Measurements from ENCODE around the gene CAPN5.

The CAPN5 gene

DNA sequence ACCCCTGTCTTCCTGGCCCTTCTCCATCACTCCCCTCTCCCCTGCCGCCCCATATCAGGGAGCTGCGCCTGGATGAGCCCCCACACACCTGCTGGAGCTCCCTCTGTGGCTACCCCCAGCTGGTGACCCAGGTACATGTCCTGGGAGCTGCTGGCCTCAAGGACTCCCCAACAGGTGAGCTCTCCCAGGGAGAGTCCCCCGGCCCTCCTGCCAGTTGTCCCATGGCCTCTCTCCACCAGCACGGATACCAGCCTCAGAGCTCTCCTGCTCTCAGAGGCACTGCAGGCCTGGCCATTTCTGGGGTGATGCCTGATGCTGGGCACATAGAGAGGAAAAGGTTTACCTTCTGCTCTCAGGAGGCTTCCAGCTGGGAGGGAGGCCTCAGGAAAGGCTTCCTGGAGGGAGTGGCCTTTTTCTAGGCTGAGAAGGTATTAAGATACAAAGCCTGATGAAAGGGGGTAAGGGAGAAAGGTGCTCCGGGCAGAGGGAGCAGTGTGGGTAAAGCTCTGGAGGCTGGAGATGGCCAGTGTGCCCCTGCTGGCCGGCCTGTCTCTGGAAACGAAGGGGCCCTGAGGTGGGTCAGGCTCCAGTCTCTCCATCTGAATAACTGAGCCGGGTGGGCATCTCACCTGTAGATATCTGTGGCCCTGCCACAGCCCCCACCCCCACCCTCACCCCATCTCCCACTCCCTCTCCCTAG lies 55.3 kb downstream of the CAPN5 start:
- H3K9me3 ChIP-seq (ENCODE audit: control insufficient read depth, insufficient read depth, low read depth, low read length): no peaks in the 10 kb centered on the region
- H3K27me3 ChIP-seq (ENCODE audit: control insufficient read depth, insufficient read depth, low read length): no peaks in the 10 kb centered on the region
- H3K4me3 ChIP-seq (ENCODE audit: low read depth, low read length): no peak overlapping the region
- peaks cover 17% of the 10 kb centered on the region for H3K36me3 ChIP-seq (ENCODE audit: control insufficient read depth, insufficient read depth, low read length)
- no peak overlapping the region for H3K27ac ChIP-seq (ENCODE audit: low read depth, low read length)
- H3K9ac ChIP-seq (ENCODE audit: low read length): no peak overlapping the region
- H3K4me1 ChIP-seq (ENCODE audit: control insufficient read depth, insufficient read depth, low read length): peaks cover 4% of the 10 kb centered on the region; the same call in 1 of the 2 replicates

GRCh38 chr11:77122576-77123212 lies 55.9 kb downstream of the CAPN5 start:
- Histone ChIP-seq H3K9me3 (ENCODE audit: control insufficient read depth, insufficient read depth, low read depth, low read length) (no peaks in the 10 kb centered on the region), H3K27me3 (ENCODE audit: control insufficient read depth, insufficient read depth, low read length) (no peaks in the 10 kb centered on the region), H3K4me3 (ENCODE audit: low read depth, low read length) (no peak overlapping the region), H3K9ac (ENCODE audit: low read length) (no peak overlapping the region), H3K27ac (ENCODE audit: low read depth, low read length) (no peak overlapping the region), H3K4me1 (ENCODE audit: control insufficient read depth, insufficient read depth, low read length) (peaks cover 7% of the 10 kb centered on the region), H3K36me3 (ENCODE audit: control insufficient read depth, insufficient read depth, low read length) (peaks cover 17% of the 10 kb centered on the region)

DNA sequence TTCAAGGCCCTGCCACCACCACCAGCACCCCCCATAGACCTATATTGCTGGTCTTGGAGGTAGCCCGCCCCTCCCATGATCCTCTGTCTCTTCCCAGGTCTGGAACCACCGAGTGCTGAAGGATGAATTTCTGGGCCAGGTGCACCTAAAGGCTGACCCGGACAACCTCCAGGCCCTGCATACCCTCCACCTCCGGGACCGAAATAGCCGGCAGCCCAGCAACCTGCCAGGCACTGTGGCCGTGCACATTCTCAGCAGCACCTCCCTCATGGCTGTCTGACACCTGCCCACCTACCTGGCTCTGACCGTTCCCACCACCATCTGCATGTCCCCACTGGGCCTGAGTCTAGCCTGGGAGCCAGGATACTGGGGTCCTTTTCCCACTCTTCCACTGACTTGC lies 56.8 kb downstream of the CAPN5 start:
- no peak overlapping the region for H3K9ac ChIP-seq (ENCODE audit: low read length)
- no peaks in the 10 kb centered on the region for H3K27me3 ChIP-seq (ENCODE audit: control insufficient read depth, insufficient read depth, low read length)
- peaks cover 15% of the 10 kb centered on the region for H3K4me1 ChIP-seq (ENCODE audit: control insufficient read depth, insufficient read depth, low read length)
- H3K4me3 ChIP-seq (ENCODE audit: low read depth, low read length): no peak overlapping the region
- H3K27ac ChIP-seq (ENCODE audit: low read depth, low read length): no peak overlapping the region
- no peaks in the 10 kb centered on the region for H3K9me3 ChIP-seq (ENCODE audit: control insufficient read depth, insufficient read depth, low read depth, low read length)
- H3K36me3 ChIP-seq (ENCODE audit: control insufficient read depth, insufficient read depth, low read length): peaks cover 17% of the 10 kb centered on the region

GRCh38 chr11:77124041-77124440 lies 57.3 kb downstream of the CAPN5 start:
- Histone ChIP-seq H3K9me3 (ENCODE audit: control insufficient read depth, insufficient read depth, low read depth, low read length) (no peaks in the 10 kb centered on the region), H3K27ac (ENCODE audit: low read depth, low read length) (no peak overlapping the region), H3K4me1 (ENCODE audit: control insufficient read depth, insufficient read depth, low read length) (peaks cover 15% of the 10 kb centered on the region), H3K36me3 (ENCODE audit: control insufficient read depth, insufficient read depth, low read length) (peaks cover 17% of the 10 kb centered on the region), H3K4me3 (ENCODE audit: low read depth, low read length) (no peak overlapping the region), H3K9ac (ENCODE audit: low read length) (no peak overlapping the region), H3K27me3 (ENCODE audit: control insufficient read depth, insufficient read depth, low read length) (no peaks in the 10 kb centered on the region)

GRCh38 chr11:77124488-77124887 lies 57.7 kb downstream of the CAPN5 start:
- Histone ChIP-seq H3K27me3 (ENCODE audit: control insufficient read depth, insufficient read depth, low read length) (no peaks in the 10 kb centered on the region), H3K9ac (ENCODE audit: low read length) (no peak overlapping the region), H3K27ac (ENCODE audit: low read depth, low read length) (no peak overlapping the region), H3K4me1 (ENCODE audit: control insufficient read depth, insufficient read depth, low read length) (peaks cover 15% of the 10 kb centered on the region), H3K4me3 (ENCODE audit: low read depth, low read length) (no peak overlapping the region), H3K36me3 (ENCODE audit: control insufficient read depth, insufficient read depth, low read length) (peaks cover 15% of the 10 kb centered on the region), H3K9me3 (ENCODE audit: control insufficient read depth, insufficient read depth, low read depth, low read length) (no peaks in the 10 kb centered on the region)

GRCh38 chr11:77125191-77125590 lies 58.4 kb downstream of the CAPN5 start:
- H3K9ac ChIP-seq (ENCODE audit: low read length): no peak overlapping the region
- H3K27ac ChIP-seq (ENCODE audit: low read depth, low read length): no peak overlapping the region
- H3K27me3 ChIP-seq (ENCODE audit: control insufficient read depth, insufficient read depth, low read length): no peaks in the 10 kb centered on the region
- peaks cover 13% of the 10 kb centered on the region for H3K36me3 ChIP-seq (ENCODE audit: control insufficient read depth, insufficient read depth, low read length)
- H3K9me3 ChIP-seq (ENCODE audit: control insufficient read depth, insufficient read depth, low read depth, low read length): no peaks in the 10 kb centered on the region
- H3K4me1 ChIP-seq (ENCODE audit: control insufficient read depth, insufficient read depth, low read length): peaks cover 15% of the 10 kb centered on the region
- no peak overlapping the region for H3K4me3 ChIP-seq (ENCODE audit: low read depth, low read length)

- no peaks in the 10 kb centered on the region for H3K27me3 ChIP-seq (ENCODE audit: control insufficient read depth, insufficient read depth, low read length)
- peaks cover 15% of the 10 kb centered on the region for H3K4me1 ChIP-seq (ENCODE audit: control insufficient read depth, insufficient read depth, low read length)
- no peak overlapping the region for H3K4me3 ChIP-seq (ENCODE audit: low read depth, low read length)
- no peak overlapping the region for H3K9ac ChIP-seq (ENCODE audit: low read length)
- no peaks in the 10 kb centered on the region for H3K9me3 ChIP-seq (ENCODE audit: control insufficient read depth, insufficient read depth, low read depth, low read length)
- no peak overlapping the region for H3K27ac ChIP-seq (ENCODE audit: low read depth, low read length)
- peaks cover 9% of the 10 kb centered on the region for H3K36me3 ChIP-seq (ENCODE audit: control insufficient read depth, insufficient read depth, low read length)
Measured at GRCh38 chr11:77125695-77126094, 58.9 kb downstream of the CAPN5 start.

- Histone ChIP-seq H3K27ac (ENCODE audit: low read depth, low read length) (no peak overlapping the region), H3K27me3 (ENCODE audit: control insufficient read depth, insufficient read depth, low read length) (no peaks in the 10 kb centered on the region), H3K36me3 (ENCODE audit: control insufficient read depth, insufficient read depth, low read length) (peaks cover 5% of the 10 kb centered on the region; the same call in 1 of the 2 replicates), H3K4me1 (ENCODE audit: control insufficient read depth, insufficient read depth, low read length) (peaks cover 15% of the 10 kb centered on the region), H3K9me3 (ENCODE audit: control insufficient read depth, insufficient read depth, low read depth, low read length) (no peaks in the 10 kb centered on the region), H3K4me3 (ENCODE audit: low read depth, low read length) (no peak overlapping the region), H3K9ac (ENCODE audit: low read length) (no peak overlapping the region)
Measured at GRCh38 chr11:77126156-77126775, 59.5 kb downstream of the CAPN5 start.

GRCh38 chr11:77126861-77127234 lies 60.1 kb downstream of the CAPN5 start:
- Histone ChIP-seq H3K27ac (ENCODE audit: low read depth, low read length) (no peak overlapping the region), H3K27me3 (ENCODE audit: control insufficient read depth, insufficient read depth, low read length) (no peaks in the 10 kb centered on the region), H3K4me1 (ENCODE audit: control insufficient read depth, insufficient read depth, low read length) (peaks cover 15% of the 10 kb centered on the region), H3K36me3 (ENCODE audit: control insufficient read depth, insufficient read depth, low read length) (peaks cover 5% of the 10 kb centered on the region; the same call in 1 of the 2 replicates), H3K9me3 (ENCODE audit: control insufficient read depth, insufficient read depth, low read depth, low read length) (no peaks in the 10 kb centered on the region), H3K4me3 (ENCODE audit: low read depth, low read length) (peak overlapping the region; percentile 51), H3K9ac (ENCODE audit: low read length) (no peak overlapping the region)

DNA sequence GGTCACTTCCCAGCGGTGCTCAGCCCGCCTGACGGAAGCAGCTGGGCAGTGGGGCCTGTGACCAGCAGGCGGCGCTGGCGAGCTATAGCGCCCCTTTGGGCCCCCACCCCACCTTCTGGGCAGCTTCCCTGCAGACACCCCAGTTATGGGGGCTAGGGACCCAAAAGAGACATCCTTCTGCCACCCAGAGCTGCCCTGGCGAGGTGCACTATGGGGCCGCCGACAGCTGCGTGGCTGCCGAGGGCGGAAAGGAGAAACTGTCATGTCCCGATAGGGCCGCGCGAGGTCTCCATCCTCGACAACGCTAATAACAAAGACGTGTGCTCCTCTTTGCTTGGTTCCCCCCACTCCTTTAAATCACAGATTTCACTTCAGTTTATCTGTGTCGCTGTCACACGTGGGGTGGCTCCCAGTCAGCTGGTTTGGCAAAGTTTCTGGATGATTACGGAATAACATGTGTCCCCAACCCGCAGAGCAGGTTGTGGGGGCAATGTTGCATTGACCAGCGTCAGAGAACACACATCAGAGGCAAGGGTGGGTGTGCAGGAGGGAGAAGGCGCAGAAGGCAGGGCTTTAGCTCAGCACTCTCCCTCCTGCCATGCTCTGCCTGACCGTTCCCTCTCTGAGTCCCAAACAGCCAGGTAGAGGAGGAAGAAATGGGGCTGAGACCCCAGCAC lies 60.6 kb downstream of the CAPN5 start:
- H3K27me3 ChIP-seq (ENCODE audit: control insufficient read depth, insufficient read depth, low read length): no peaks in the 10 kb centered on the region
- no peaks in the 10 kb centered on the region for H3K9me3 ChIP-seq (ENCODE audit: control insufficient read depth, insufficient read depth, low read depth, low read length)
- H3K27ac ChIP-seq (ENCODE audit: low read depth, low read length): no peak overlapping the region
- peaks cover 5% of the 10 kb centered on the region; the same call in 1 of the 2 replicates for H3K36me3 ChIP-seq (ENCODE audit: control insufficient read depth, insufficient read depth, low read length)
- peaks cover 15% of the 10 kb centered on the region for H3K4me1 ChIP-seq (ENCODE audit: control insufficient read depth, insufficient read depth, low read length)
- peak overlapping the region; percentile 22 for H3K9ac ChIP-seq (ENCODE audit: low read length)
- H3K4me3 ChIP-seq (ENCODE audit: low read depth, low read length): peak overlapping the region; percentile 51
